HCT116 (cell line): ENCODE measurements around the gene RGS7.

Experiments used
- CTCF ChIP-seq, 3 experiments: fragments of 200-600 bp in 1 of 3; sonication (generic) in 1 of 3; IDR thresholded peaks in 2 of 3; conservative IDR thresholded peaks in 1 of 3; 2 replicates each; pipeline ENCODE4 v1.5.1; 2012 to 2017; ENCODE audit warnings: low read depth in 2 of 3, low read length in 2 of 3, antibody characterized with exemption in 1 of 3, borderline replicate concordance in 1 of 3, control low read depth in 1 of 3, mild to moderate bottlenecking in 1 of 3, mixed read lengths in 1 of 3, mixed run types in 1 of 3, moderate library complexity in 1 of 3; ENCODE audit not compliant: insufficient read depth in 1 of 3
- EGR1 ChIP-seq: IDR thresholded peaks from 2 replicates; pipeline ENCODE4 v1.6.1; 2012; ENCODE audit warnings: low read depth
- EZH2 ChIP-seq: fragments of 200-600 bp; sonication (generic); IDR thresholded peaks from 2 replicates; pipeline ENCODE4 v1.6.1; 2017; ENCODE audit warnings: antibody characterized with exemption, mixed run types
- MAX ChIP-seq: IDR thresholded peaks from 2 replicates; pipeline ENCODE4 v1.6.1; 2012
- POLR2A ChIP-seq: IDR thresholded peaks from 2 replicates; pipeline ENCODE4 v1.7.0; 2011; ENCODE audit warnings: borderline replicate concordance; ENCODE audit not compliant: insufficient read depth, insufficient read length; ENCODE audit errors: extremely low read depth
- POLR2AphosphoS5 ChIP-seq: IDR thresholded peaks from 2 replicates; pipeline ENCODE4 v1.6.1; 2011; ENCODE audit warnings: mild to moderate bottlenecking, low read depth, low read length, moderate library complexity
- TCF7L2 ChIP-seq: IDR thresholded peaks from 2 replicates; pipeline ENCODE4 v1.7.0; 2011; ENCODE audit warnings: borderline replicate concordance, inconsistent platforms; ENCODE audit not compliant: insufficient read depth, insufficient read length; ENCODE audit errors: extremely low read depth

GRCh38 chr1:241286486-241286885 lies 70.5 kb downstream of the RGS7 start:
- TF ChIP-seq CTCF (IDR thresholded peaks at IDR 0.05 in 2 of 3, conservative IDR thresholded peaks at IDR 0.05 in 1 of 3; ENCODE audit: borderline replicate concordance in 1 of 3, insufficient read depth in 1 of 3, low read depth in 2 of 3, low read length in 2 of 3), result no peak
- no peak for TF ChIP-seq TCF7L2
- TF ChIP-seq POLR2AphosphoS5, result no peak
- no peak for TF ChIP-seq MAX
- TF ChIP-seq EGR1, result no peak
- TF ChIP-seq POLR2A, result no peak
- TF ChIP-seq EZH2, result no peak
